Fibroblast of upper back skin (primary cell): ENCODE measurements around the gene PXMP2.

Experiments used
- DNase-seq: peaks from one replicate; pipeline ENCODE4 v3.0.0-alpha.2; 2013

The PXMP2 gene

DNA sequence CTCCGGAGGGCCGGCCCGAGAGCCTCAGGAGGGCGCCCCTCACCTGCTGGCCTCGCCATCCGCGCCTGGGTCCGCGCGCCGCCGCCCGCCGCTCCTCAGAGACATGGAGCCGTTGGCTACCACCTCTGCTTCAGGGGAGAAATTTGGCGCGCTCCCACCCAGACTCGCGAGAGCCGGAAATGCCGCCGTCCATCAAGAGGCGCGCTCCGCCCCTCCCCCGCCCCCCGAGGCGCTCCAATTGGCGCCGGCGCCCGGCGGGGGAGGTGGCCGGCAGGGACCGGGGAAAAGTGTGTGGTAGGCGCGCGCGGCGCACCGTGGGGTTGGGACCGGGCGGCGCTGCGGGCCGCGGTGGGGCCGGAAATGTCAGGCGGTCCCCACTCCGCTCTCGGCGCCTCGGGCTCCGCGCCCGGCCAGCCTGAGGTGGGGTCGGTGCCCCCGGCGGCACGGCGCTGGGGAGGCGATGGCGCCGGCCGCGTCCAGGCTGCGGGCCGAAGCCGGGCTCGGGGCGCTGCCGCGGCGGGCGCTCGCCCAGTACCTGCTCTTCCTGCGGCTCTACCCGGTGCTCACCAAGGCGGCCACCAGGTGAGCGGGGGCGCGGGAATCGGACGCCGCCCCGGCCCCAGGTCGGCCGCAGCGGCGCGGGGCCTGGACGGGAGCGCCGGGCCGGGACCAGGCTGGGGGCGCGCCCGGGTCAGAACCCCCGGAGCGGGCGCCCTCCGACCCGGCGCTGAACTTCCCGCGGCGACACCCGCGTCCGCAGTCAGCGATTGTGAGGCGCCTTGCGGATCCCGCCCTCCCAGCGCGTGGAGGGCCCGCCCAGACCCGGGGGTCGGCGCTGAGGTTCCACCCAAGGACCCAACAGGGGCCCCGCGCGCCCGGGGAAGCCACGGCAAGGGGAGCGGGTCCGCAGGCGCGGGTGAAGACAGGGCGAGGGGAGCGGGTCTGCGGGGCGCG is at the start of gene PXMP2, which contains the start of gene POLE:
Gene PXMP2, plus strand, starts transcription at position 377 of the 954 bp plus-strand sequence. Its CDS starts 84 bp downstream, at position 461.
Gene POLE, minus strand, starts transcription at position 132 of the 954 bp plus-strand sequence. Its CDS starts 27 bp downstream, at position 105.
- DNase-seq = peak; percentile 96

- DNase-seq = no peak
These were observed 49.6 kb upstream of the PXMP2 start for GRCh38 chr12:132637811-132638210.

GRCh38 chr12:132638541-132639408 is 48.6 kb upstream of the PXMP2 start:
- DNase-seq = peak; percentile 27

- DNase-seq = no peak
These were observed 47.3 kb upstream of the PXMP2 start for GRCh38 chr12:132639956-132640520.

DNA sequence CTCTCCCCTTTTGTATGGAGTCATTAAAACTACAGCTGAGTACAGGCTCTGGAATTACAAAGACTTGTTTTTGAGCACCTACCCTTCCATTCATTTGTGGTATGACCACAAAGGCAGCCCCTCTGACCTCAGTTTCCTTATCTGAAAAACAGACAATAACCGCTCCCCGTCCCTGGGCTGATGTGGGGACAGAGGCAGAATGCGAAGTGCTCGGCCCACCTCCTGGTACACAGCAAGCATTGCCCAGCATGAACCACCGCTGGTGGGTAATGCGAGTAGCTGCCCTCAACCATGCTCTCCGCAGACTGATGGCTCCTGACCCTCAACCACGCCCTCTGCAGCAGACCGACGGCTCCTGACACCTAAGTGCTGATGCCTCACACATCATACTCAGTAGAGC is 46.5 kb upstream of the PXMP2 start:
- no peak for DNase-seq

GRCh38 chr12:132641811-132642650 is 45.4 kb upstream of the PXMP2 start:
- no peak for DNase-seq

- no peak for DNase-seq
These were observed 44.2 kb upstream of the PXMP2 start for GRCh38 chr12:132642846-132643835.

- DNase-seq = no peak
These were observed 40.5 kb upstream of the PXMP2 start for GRCh38 chr12:132646850-132647249.

- no peak for DNase-seq
These were observed 39.5 kb upstream of the PXMP2 start for GRCh38 chr12:132647858-132648257.

- no peak for DNase-seq
These were observed 38.7 kb upstream of the PXMP2 start for GRCh38 chr12:132648616-132649225.

- DNase-seq = no peak
These were observed 38.0 kb upstream of the PXMP2 start for GRCh38 chr12:132649226-132649945.

DNA sequence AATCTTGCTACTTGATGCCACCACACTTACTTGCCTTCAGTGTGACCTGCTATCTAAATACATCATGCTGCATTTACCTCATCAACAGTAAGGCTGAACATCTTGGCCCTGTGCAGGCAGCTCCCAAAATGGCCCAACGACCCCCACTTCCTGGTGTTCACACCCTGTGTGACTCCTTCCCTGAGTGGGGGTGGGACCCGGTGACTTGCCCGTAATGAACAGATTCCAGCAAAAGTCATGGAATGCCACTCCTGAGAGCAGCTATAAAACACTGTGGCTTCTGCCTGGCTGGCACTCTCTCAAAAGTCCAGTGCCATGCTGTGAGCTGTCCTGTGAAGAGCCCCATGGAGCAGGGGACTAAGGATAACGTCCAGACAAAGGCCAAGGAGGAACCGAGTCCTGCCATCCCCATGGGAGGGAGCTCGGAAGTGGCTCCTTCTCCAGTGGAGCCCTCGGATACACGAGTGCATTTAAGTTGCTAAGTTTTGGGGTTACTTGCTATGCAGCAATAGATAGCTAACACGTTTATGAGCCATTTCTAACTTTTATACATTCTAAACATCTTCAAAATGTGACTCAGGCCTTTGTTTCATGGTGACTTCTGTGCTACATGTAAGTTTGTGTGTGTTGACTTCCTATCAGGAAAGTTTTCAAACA is 35.8 kb upstream of the PXMP2 start:
- no peak for DNase-seq

GRCh38 chr12:132653567-132654290 is 33.7 kb upstream of the PXMP2 start:
- no peak for DNase-seq

- no peak for DNase-seq
These were observed 30.2 kb upstream of the PXMP2 start for GRCh38 chr12:132657004-132657727.

GRCh38 chr12:132658149-132658894 is 29.1 kb upstream of the PXMP2 start:
- no peak for DNase-seq

GRCh38 chr12:132659146-132659545 is 28.2 kb upstream of the PXMP2 start:
- no peak for DNase-seq

- DNase-seq = no peak
These were observed 27.3 kb upstream of the PXMP2 start for GRCh38 chr12:132660052-132660451.
